Peyer's patch (tissue), 4 donors: ENCODE data around the gene CCT6A. TPM values are rescaled to one million over a fixed set of nuclear protein-coding genes. Genes with fewer than 3 reads are reported as not detected.
A peak's percentile ranks its signal among the peaks of the same experiment; 100 is the strongest.
"Not testable (repeated sequence)": the region's sequence is repeated elsewhere in the genome, so short reads cannot be mapped to it uniquely, and the experiment has no call there.

Experiments
- DNase-seq, 3 donors: peaks; one replicate each; pipeline ENCODE4 v3.0.0-alpha.2; 2017 to 2019
- H3K27ac ChIP-seq, 4 donors: fragments of 200-600 bp; sonication (generic); one replicate each; pipeline ENCODE4 v1.5.1; 2016 to 2019
- H3K27me3 ChIP-seq, 2 donors: fragments of 200-600 bp; sonication (generic); one replicate each; pipeline ENCODE4 v1.5.1; 2019
- H3K36me3 ChIP-seq, 3 donors: fragments of 200-600 bp; sonication (generic); one replicate each; pipeline ENCODE4 v1.5.1; 2016 to 2019
- H3K4me1 ChIP-seq, 4 donors: fragments of 200-600 bp; sonication (generic); one replicate each; pipeline ENCODE4 v1.5.1; 2016 to 2019
- H3K4me3 ChIP-seq, 4 donors: fragments of 200-600 bp; sonication (generic); 1 replicate in 3 of 4; 2 replicates in 1 of 4; pipeline ENCODE4 v1.5.1; 2016 to 2019; ENCODE audit warnings: mild to moderate bottlenecking in 1 of 4
- H3K9me3 ChIP-seq, 4 donors: fragments of 200-600 bp; sonication (generic); one replicate each; pipeline ENCODE4 v1.5.1; 2016 to 2019; ENCODE audit warnings: mild to moderate bottlenecking in 1 of 4
- CTCF ChIP-seq, 6 experiments: fragments of 450-650 bp in 4 of 6; fragments of 200-600 bp in 2 of 6; sonication (generic) in 1 of 6; IDR thresholded peaks; one replicate each; pipeline ENCODE4 v1.5.1; 2017 to 2019; ENCODE audit warnings: antibody characterized with exemption in 6 of 6, mild to moderate bottlenecking in 3 of 6, moderate library complexity in 1 of 6
- POLR2A ChIP-seq, 2 donors: fragments of 450-650 bp; IDR thresholded peaks; one replicate each; pipeline ENCODE4 v1.5.1; 2017; ENCODE audit warnings: antibody characterized with exemption in 2 of 2, mild to moderate bottlenecking in 2 of 2, moderate library complexity in 2 of 2
- total RNA-seq, 4 donors: library from RNA; depleted of rRNA; stranded (reverse); fragments of >200 nt; gene quantifications; one replicate each; pipeline ENCODE4 v1.1.0, GENCODE V29; 2016

CCT6A gene, protein sequence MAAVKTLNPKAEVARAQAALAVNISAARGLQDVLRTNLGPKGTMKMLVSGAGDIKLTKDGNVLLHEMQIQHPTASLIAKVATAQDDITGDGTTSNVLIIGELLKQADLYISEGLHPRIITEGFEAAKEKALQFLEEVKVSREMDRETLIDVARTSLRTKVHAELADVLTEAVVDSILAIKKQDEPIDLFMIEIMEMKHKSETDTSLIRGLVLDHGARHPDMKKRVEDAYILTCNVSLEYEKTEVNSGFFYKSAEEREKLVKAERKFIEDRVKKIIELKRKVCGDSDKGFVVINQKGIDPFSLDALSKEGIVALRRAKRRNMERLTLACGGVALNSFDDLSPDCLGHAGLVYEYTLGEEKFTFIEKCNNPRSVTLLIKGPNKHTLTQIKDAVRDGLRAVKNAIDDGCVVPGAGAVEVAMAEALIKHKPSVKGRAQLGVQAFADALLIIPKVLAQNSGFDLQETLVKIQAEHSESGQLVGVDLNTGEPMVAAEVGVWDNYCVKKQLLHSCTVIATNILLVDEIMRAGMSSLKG
- total RNA-seq = 100 to 1,000 TPM in 1 of 4 donors, 10 to 100 TPM in 3; 61.3 to 150 (median 79.5) TPM

GRCh38 chr7:56051339-56052191 lies at the start of gene CCT6A, which contains the start of gene PSPH:
CCT6A (plus strand) TSS chr7:56051765; CDS start chr7:56051849, 84 bp downstream.
PSPH (minus strand) TSS chr7:56051444; CDS start chr7:56021212, 30,232 bp downstream.
- peaks cover 0 to 38% (median 3%) of the 10 kb centered on the region in 4 donors for H3K4me1 ChIP-seq

GRCh38 chr7:56003749-56004148 lies 47.8 kb upstream of the CCT6A start:
- Histone ChIP-seq H3K27me3 (no peaks in the 10 kb centered on the region), H3K27ac (no peak overlapping the region), H3K4me1 (no peaks in the 10 kb centered on the region), H3K9me3 (no peaks in the 10 kb centered on the region), H3K36me3 (peaks cover 0 to 12% (median 0%) of the 10 kb centered on the region in 3 donors), H3K4me3 (no peak overlapping the region)
- no peak for TF ChIP-seq CTCF (IDR thresholded peaks at IDR 0.05)
- TF ChIP-seq POLR2A (IDR thresholded peaks at IDR 0.05) = no peak
- no peak for DNase-seq

More at GRCh38 chr7:56051339-56052191, at the start of gene CCT6A, which contains the start of gene PSPH:
- H3K9me3 ChIP-seq = no peaks in the 10 kb centered on the region
- peak; percentile 95 to 98 (median 98) for DNase-seq
- peak within 1 kb of the TSS; percentile 84 to 90 (median 89) for H3K27ac ChIP-seq
- no peak for TF ChIP-seq CTCF (IDR thresholded peaks at IDR 0.05)
- peak; percentile 74 to 91 for TF ChIP-seq POLR2A (IDR thresholded peaks at IDR 0.05)
- H3K27me3 ChIP-seq = no peaks in the 10 kb centered on the region
- H3K36me3 ChIP-seq = peaks cover 0 to 34% (median 0%) of the 10 kb centered on the region in 3 donors
- H3K4me3 ChIP-seq = peak within 1 kb of the TSS; percentile 78 to 92 (median 83)

DNA sequence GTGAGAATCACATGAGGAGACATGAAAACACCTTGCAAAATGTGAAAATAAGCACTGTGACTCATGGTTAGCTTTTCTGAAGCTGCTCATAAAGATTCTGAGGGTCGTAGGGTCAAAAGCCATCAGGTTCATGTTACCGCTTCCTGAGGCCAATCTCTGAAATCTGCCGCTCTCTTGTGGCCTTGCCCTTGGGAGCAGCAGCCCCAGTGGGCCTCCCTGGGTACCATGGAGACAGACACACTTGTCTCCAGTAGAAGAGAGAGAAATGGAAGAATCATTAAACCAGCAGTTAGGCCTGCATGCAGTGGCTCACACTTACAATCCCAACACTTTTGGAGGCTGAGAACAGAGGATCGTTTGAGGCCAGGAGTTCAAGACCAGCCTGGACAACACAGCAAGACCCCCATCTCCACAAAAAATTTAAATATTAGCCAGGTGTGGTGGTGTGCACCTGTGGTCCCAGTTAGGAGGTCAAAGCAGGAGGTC lies 44.4 kb upstream of the CCT6A start:
- DNase-seq = no peak
- H3K4me1 ChIP-seq = no peaks in the 10 kb centered on the region
- no peak for TF ChIP-seq CTCF (IDR thresholded peaks at IDR 0.05)
- no peak for TF ChIP-seq POLR2A (IDR thresholded peaks at IDR 0.05)
- no peak overlapping the region for H3K4me3 ChIP-seq
- H3K36me3 ChIP-seq = no peaks in the 10 kb centered on the region
- H3K9me3 ChIP-seq = no peaks in the 10 kb centered on the region
- H3K27me3 ChIP-seq = no peaks in the 10 kb centered on the region
- H3K27ac ChIP-seq = no peak overlapping the region

DNA sequence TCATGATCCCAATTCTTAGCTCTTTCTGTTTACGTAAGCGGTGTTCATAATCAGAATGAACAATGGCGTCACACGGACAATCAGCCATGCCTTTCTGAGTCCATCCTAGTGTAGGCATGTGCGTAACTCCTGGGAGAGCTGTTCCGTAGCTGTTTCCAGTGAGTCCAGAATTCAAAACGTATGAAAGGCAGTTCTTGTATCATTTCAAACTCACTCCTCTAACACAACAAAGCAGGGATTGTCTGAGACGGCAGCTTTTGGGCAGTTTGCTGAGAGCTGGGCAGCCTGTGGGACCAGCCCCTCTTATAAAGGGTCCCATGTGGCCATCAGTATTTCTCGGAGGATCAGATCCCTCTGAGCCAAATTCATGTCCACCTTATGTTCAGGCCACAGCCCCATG lies 43.7 kb upstream of the CCT6A start:
- Histone ChIP-seq H3K9me3 (no peaks in the 10 kb centered on the region), H3K27ac (no peak overlapping the region), H3K36me3 (no peaks in the 10 kb centered on the region), H3K4me3 (no peak overlapping the region), H3K27me3 (no peaks in the 10 kb centered on the region), H3K4me1 (no peaks in the 10 kb centered on the region)
- no peak for TF ChIP-seq CTCF (IDR thresholded peaks at IDR 0.05)
- no peak for TF ChIP-seq POLR2A (IDR thresholded peaks at IDR 0.05)
- DNase-seq = no peak

- Histone ChIP-seq H3K27ac (no peak overlapping the region), H3K36me3 (no peaks in the 10 kb centered on the region), H3K4me1 (no peaks in the 10 kb centered on the region), H3K4me3 (no peak overlapping the region), H3K9me3 (no peaks in the 10 kb centered on the region), H3K27me3 (no peaks in the 10 kb centered on the region)
- DNase-seq = no peak
- no peak for TF ChIP-seq CTCF (IDR thresholded peaks at IDR 0.05)
- TF ChIP-seq POLR2A (IDR thresholded peaks at IDR 0.05) = no peak
These were observed 41.9 kb upstream of the CCT6A start for GRCh38 chr7:56009695-56010094.

DNA sequence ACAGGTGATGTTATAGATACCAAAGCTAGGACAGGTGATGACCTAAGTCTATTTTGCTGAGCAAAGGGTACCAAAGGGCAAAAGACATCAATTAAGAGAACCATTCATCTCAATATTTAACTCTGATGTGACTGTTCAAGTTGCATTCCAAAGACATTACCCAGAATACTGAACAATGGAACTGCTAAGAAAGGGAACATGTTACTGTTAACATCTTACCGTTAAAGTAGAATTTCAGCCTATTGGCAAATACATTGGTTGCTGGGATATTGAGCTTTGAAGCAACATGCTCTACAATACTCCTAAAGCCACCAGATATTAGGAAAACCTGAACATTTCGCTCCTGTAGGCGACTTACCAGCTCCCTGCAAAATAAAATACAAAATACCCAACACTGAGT lies 34.5 kb upstream of the CCT6A start:
- H3K27ac ChIP-seq, H3K36me3 ChIP-seq, H3K27me3 ChIP-seq, H3K4me1 ChIP-seq, DNase-seq, H3K9me3 ChIP-seq, H3K4me3 ChIP-seq: not testable (repeated sequence)
